ENCODE measurements around the gene FAM90A26. TPM values are rescaled to one million over a fixed set of nuclear protein-coding genes. Genes with fewer than 3 reads are reported as not detected.

FAM90A26 gene, protein sequence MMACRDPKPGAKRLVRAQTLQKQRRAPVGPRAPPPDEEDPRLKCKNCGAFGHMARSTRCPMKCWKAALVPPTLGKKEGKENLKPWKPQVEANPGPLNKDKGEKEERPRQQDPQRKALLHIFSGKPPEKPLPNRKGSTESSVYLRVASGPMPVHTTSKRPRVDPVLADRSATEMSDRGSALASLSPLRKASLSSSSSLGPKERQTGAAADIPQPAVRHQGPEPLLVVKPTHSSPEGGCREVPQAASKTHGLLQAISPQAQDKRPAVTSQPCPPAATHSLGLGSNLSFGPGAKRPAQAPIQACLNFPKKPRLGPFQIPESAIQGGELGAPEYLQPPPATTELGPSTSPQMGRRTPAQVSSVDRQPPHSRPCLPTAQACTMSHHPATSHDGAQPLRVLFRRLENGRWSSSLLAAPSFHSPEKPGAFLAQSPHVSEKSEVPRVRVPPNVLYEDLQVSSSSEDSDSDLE
- total RNA-seq (2022; extraction: Qiagen RNA extraction): 0.02 to 0.06 TPM in 2 of 5 replicates, not detected in the others

DNA sequence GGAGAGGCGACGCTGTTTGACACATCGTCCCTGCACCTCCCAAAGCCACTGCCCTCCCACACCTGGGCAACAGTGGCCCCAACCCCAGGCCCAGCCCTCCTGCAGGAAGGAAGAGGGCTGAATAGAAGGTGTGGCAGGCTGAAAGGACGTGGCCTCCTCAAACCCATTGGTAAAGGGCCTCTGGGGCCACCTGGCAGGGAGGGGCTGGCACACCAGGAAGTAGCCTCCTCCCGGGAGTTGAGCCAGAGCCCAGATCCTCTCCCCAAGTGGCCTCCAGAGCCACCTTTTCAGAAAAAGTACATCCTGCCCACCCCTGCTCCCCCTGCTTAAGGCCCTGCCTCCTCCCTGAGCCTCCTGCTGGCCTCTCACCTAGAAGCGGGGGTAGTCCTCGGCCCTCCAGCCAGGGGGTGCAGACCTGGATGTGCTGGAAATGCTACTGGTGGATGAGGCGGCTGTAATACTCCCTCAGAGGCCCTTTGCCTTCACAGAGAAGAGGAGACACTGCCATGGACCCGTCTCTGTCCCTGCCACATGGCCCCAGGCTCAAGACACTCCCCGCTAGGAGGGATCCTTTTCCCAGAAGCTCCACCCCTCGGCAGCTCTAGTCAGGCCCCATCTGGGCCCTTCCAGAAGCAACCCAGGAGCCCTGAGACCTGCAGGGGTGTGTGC lies at the start of gene FAM90A26:
TSS of gene FAM90A26 (plus strand) at position 619 of the 669 bp plus-strand sequence. CDS start 2,764 bp downstream, outside the sequence.

DNA sequence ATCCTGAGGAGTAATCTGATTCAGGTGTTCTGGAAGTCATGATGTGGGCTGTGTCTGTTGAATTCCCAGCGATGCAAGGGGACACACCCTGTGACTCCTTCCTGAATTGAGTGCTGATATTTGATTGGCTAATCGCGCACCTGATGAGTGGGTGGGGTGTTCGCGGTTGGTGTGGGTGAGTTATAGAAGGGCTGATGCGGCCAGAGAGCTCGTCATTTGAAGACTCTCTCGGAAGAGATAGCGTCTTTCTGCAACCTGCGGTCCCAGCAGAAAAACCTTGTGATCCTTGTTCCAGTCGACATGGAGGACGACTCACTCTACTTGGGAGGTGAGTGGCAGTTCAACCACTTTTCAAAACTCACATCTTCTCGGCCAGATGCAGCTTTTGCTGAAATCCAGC lies 40.1 kb downstream of the FAM90A26 start, which contains the start of gene USP17L10:
TSS of gene USP17L10 (plus strand) at position 301 of the 400 bp plus-strand sequence. CDS start at position 301, 0 bp downstream.

DNA sequence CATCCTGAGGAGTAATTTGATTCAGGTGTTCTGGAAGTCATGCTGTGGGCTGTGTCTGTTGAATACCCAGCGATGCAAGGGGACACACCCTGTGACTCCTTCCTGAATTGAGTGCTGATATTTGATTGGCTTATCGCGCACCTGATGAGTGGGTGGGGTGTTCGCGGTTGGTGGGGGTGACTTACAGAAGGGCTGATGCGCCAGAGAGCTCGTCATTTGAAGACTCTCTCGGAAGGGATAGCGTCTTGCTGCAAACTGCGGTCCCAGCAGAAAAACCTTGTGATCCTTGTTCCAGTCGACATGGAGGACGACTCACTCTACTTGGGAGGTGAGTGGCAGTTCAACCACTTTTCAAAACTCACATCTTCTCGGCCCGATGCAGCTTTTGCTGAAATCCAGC lies 44.9 kb downstream of the FAM90A26 start, which contains the start of gene USP17L11:
TSS of gene USP17L11 (plus strand) at position 301 of the 400 bp plus-strand sequence. CDS start at position 301, 0 bp downstream.

DNA sequence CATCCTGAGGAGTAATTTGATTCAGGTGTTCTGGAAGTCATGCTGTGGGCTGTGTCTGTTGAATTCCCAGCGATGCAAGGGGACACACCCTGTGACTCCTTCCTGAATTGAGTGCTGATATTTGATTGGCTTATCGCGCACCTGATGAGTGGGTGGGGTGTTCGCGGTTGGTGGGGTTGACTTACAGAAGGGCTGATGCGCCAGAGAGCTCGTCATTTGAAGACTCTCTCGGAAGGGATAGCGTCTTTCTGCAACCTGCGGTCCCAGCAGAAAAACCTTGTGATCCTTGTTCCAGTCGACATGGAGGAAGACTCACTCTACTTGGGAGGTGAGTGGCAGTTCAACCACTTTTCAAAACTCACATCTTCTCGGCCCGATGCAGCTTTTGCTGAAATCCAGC lies 49.6 kb downstream of the FAM90A26 start, which contains the start of gene USP17L12:
TSS of gene USP17L12 (plus strand) at position 301 of the 400 bp plus-strand sequence. CDS start at position 301, 0 bp downstream.

GRCh38 chr4:9224596-9224995 lies 54.4 kb downstream of the FAM90A26 start, which contains the start of gene USP17L13:
USP17L13 (plus strand) TSS chr4:9224896; CDS start chr4:9224896, 0 bp downstream.

Other genes starting within 250 kb of the FAM90A26 start
- gene USP17L10, start 40.2 kb downstream of the FAM90A26 start, total RNA-seq (2022; extraction: Qiagen RNA extraction): not detected in 5 replicates
- not detected in 5 replicates for gene USP17L11, start 45.0 kb downstream of the FAM90A26 start, total RNA-seq (2022; extraction: Qiagen RNA extraction)
- not detected in 5 replicates for gene USP17L12, start 49.7 kb downstream of the FAM90A26 start, total RNA-seq (2022; extraction: Qiagen RNA extraction)
- gene USP17L13, start 54.5 kb downstream of the FAM90A26 start, total RNA-seq (2022; extraction: Qiagen RNA extraction): not detected in 5 replicates
- gene USP17L15, start 64.0 kb downstream of the FAM90A26 start, total RNA-seq (2022; extraction: Qiagen RNA extraction): 0.03 TPM in 1 of 5 replicates, not detected in the others
- gene USP17L17, start 73.5 kb downstream of the FAM90A26 start, total RNA-seq (2022; extraction: Qiagen RNA extraction): not detected in 5 replicates
- gene USP17L18, start 78.2 kb downstream of the FAM90A26 start, total RNA-seq (2022; extraction: Qiagen RNA extraction): not detected in 5 replicates
- gene USP17L19, start 83.0 kb downstream of the FAM90A26 start, total RNA-seq (2022; extraction: Qiagen RNA extraction): not detected in 5 replicates
- not detected in 5 replicates for gene USP17L20, start 87.7 kb downstream of the FAM90A26 start, total RNA-seq (2022; extraction: Qiagen RNA extraction)
- not detected in 5 replicates for gene USP17L21, start 92.5 kb downstream of the FAM90A26 start, total RNA-seq (2022; extraction: Qiagen RNA extraction)
- not detected in 5 replicates for gene USP17L22, start 97.2 kb downstream of the FAM90A26 start, total RNA-seq (2022; extraction: Qiagen RNA extraction)
- gene USP17L24, start 154.8 kb downstream of the FAM90A26 start, total RNA-seq (2022; extraction: Qiagen RNA extraction): not detected in 5 replicates
- not detected in 5 replicates for gene USP17L25, start 159.5 kb downstream of the FAM90A26 start, total RNA-seq (2022; extraction: Qiagen RNA extraction)
- not detected in 5 replicates for gene USP17L26, start 164.2 kb downstream of the FAM90A26 start, total RNA-seq (2022; extraction: Qiagen RNA extraction)
- not detected in 5 replicates for gene USP17L5, start 169.0 kb downstream of the FAM90A26 start, total RNA-seq (2022; extraction: Qiagen RNA extraction)
- gene USP17L27, start 173.7 kb downstream of the FAM90A26 start, total RNA-seq (2022; extraction: Qiagen RNA extraction): not detected in 5 replicates
- gene USP17L28, start 178.5 kb downstream of the FAM90A26 start, total RNA-seq (2022; extraction: Qiagen RNA extraction): not detected in 5 replicates
- not detected in 5 replicates for gene USP17L29, start 183.2 kb downstream of the FAM90A26 start, total RNA-seq (2022; extraction: Qiagen RNA extraction)
- not detected in 5 replicates for gene USP17L30, start 192.7 kb downstream of the FAM90A26 start, total RNA-seq (2022; extraction: Qiagen RNA extraction)

Measured in A549 treated with AZD2906 at 1 μM for 4 hours (cell line).